HG03520 (cell line): ENCODE results near the gene ME2.
"Not testable (repeated sequence)": the region's sequence is repeated elsewhere in the genome, so short reads cannot be mapped to it uniquely, and the experiment has no call there.

Source experiments
- ATAC-seq: cut with Tn5 transposase; IDR thresholded peaks from one replicate; pipeline ENCODE4 v1.9.1; 2021; ENCODE audit warnings: mild to moderate bottlenecking, moderate library complexity; ENCODE audit not compliant: unreplicated experiment

Gene ME2

GRCh38 chr18:50911006-50911405, 32.1 kb downstream of the ME2 start:
- no peak for ATAC-seq

GRCh38 chr18:50917021-50917420, 38.1 kb downstream of the ME2 start:
- ATAC-seq, result no peak

GRCh38 chr18:50918153-50918552, 39.2 kb downstream of the ME2 start:
- no peak for ATAC-seq

GRCh38 chr18:50924372-50924771, 45.5 kb downstream of the ME2 start:
- ATAC-seq, result no peak

GRCh38 chr18:50926521-50926920, 47.6 kb downstream of the ME2 start:
- ATAC-seq, result no peak

GRCh38 chr18:50928551-50928950, 49.6 kb downstream of the ME2 start:
- ATAC-seq, result no peak

GRCh38 chr18:50933684-50934083, 54.8 kb downstream of the ME2 start:
- ATAC-seq, result no peak

- no peak for ATAC-seq
These were observed 55.8 kb downstream of the ME2 start for GRCh38 chr18:50934545-50935211.

- no peak for ATAC-seq
These were observed 56.7 kb downstream of the ME2 start for GRCh38 chr18:50935493-50936191.

GRCh38 chr18:50937183-50937582, 58.3 kb downstream of the ME2 start:
- ATAC-seq, result no peak

- no peak for ATAC-seq
These were observed 60.0 kb downstream of the ME2 start for GRCh38 chr18:50938912-50939311.

- no peak for ATAC-seq
These were observed 65.5 kb downstream of the ME2 start for GRCh38 chr18:50944245-50944932.

GRCh38 chr18:50945918-50946317, 67.0 kb downstream of the ME2 start:
- not testable (repeated sequence) for ATAC-seq

GRCh38 chr18:50947899-50948298, 69.0 kb downstream of the ME2 start:
- ATAC-seq, result no peak

GRCh38 chr18:50949185-50949584, 70.3 kb downstream of the ME2 start:
- no peak for ATAC-seq

GRCh38 chr18:50950626-50951025, 71.7 kb downstream of the ME2 start:
- no peak for ATAC-seq

GRCh38 chr18:50953822-50954221, 74.9 kb downstream of the ME2 start:
- ATAC-seq, result no peak

- ATAC-seq, result no peak
These were observed 76.3 kb downstream of the ME2 start for GRCh38 chr18:50955253-50955652.

- no peak for ATAC-seq
These were observed 77.2 kb downstream of the ME2 start for GRCh38 chr18:50956116-50956515.

GRCh38 chr18:50961974-50962373, 83.1 kb downstream of the ME2 start:
- ATAC-seq, result no peak

GRCh38 chr18:50967714-50968661, 89.1 kb downstream of the ME2 start, which contains the start of gene ELAC1:
ELAC1 (plus strand) TSS chr18:50968040; CDS start chr18:50974405, 6,365 bp downstream.
- peak; percentile 93 for ATAC-seq
